Hepatocyte (in vitro differentiated cells): Measurements from ENCODE around the gene LDB3. TPM values are rescaled to one million over a fixed set of nuclear protein-coding genes. Genes with fewer than 3 reads are reported as not detected.

Source experiments
- DNase-seq: peaks from one replicate; pipeline ENCODE4 v3.0.0-alpha.2; 2016; ENCODE audit warnings: low spot score
- H2AFZ ChIP-seq: fragments of 200-600 bp; sonication (generic); 2 replicates; pipeline ENCODE4 v1.6.0; 2016; ENCODE audit warnings: antibody characterized with exemption, mild to moderate bottlenecking
- H3K27ac ChIP-seq: fragments of 200-600 bp; sonication (generic); 2 replicates; pipeline ENCODE4 v1.5.1; 2016; ENCODE audit warnings: mild to moderate bottlenecking
- H3K27me3 ChIP-seq: fragments of 200-600 bp; sonication (generic); 2 replicates; pipeline ENCODE4 v1.6.1; 2016
- H3K36me3 ChIP-seq: fragments of 200-600 bp; sonication (generic); replicated peaks from 2 replicates; pipeline ENCODE4 v1.5.1; 2016; ENCODE audit warnings: low read depth; ENCODE audit not compliant: insufficient read depth
- H3K4me1 ChIP-seq: fragments of 200-600 bp; sonication (generic); 2 replicates; pipeline ENCODE4 v1.5.1; 2016; ENCODE audit warnings: mild to moderate bottlenecking, moderate library complexity; ENCODE audit not compliant: insufficient read depth
- H3K4me2 ChIP-seq: fragments of 200-600 bp; sonication (generic); 2 replicates; pipeline ENCODE4 v1.6.0; 2016
- H3K4me3 ChIP-seq: fragments of 200-600 bp; sonication (generic); 2 replicates; pipeline ENCODE4 v1.5.1; 2016; ENCODE audit warnings: mild to moderate bottlenecking
- H3K79me2 ChIP-seq: fragments of 200-600 bp; sonication (generic); 2 replicates; pipeline ENCODE4 v1.6.0; 2017; ENCODE audit warnings: mild to moderate bottlenecking
- H3K9me2 ChIP-seq: fragments of 200-600 bp; sonication (generic); replicated peaks from 2 replicates; pipeline ENCODE4 v1.6.0; 2017; ENCODE audit warnings: mild to moderate bottlenecking; ENCODE audit not compliant: insufficient read depth
- H3K9me3 ChIP-seq: fragments of 200-600 bp; sonication (generic); 2 replicates; pipeline ENCODE4 v1.5.1; 2016; ENCODE audit warnings: low read depth, mild to moderate bottlenecking
- H4K20me1 ChIP-seq: fragments of 200-600 bp; sonication (generic); 2 replicates; pipeline ENCODE4 v1.6.0; 2016; ENCODE audit warnings: mild to moderate bottlenecking; ENCODE audit not compliant: insufficient read depth, poor library complexity, severe bottlenecking
- EZH2 ChIP-seq: fragments of 200-600 bp; sonication (generic); IDR thresholded peaks from 2 replicates; pipeline ENCODE4 v1.6.1; 2016; ENCODE audit warnings: antibody characterized with exemption, mild to moderate bottlenecking, borderline replicate concordance
- EZH2phosphoT487 ChIP-seq: fragments of 200-600 bp; sonication (generic); IDR thresholded peaks from one replicate; pipeline ENCODE4 v1.6.1; 2018; ENCODE audit warnings: antibody characterized with exemption, mild to moderate bottlenecking, low read depth, moderate library complexity; ENCODE audit not compliant: unreplicated experiment, severe bottlenecking
- WGBS: methylation state at CpG from one replicate; pipeline ENCODE4 v1.1.6; 2016; ENCODE audit warnings: low lambda C conversion rate; ENCODE audit errors: missing lambda C conversion rate; 5-methylcytosine and 5-hydroxymethylcytosine counted together
- polyA plus RNA-seq: library from polyadenylated mRNA; unstranded; fragments of >200 nt; fragmentation: Nextera tagmentation; extraction: Ambion mirVana; gene quantifications from 2 replicates; pipeline ENCODE4 v1.2.1, GENCODE V29; 2016
- total RNA-seq: library from RNA; depleted of rRNA; stranded (reverse); fragments of >200 nt; gene quantifications from 2 replicates; pipeline ENCODE4 v1.2.3, GENCODE V29; 2014
- TF ChIP-seq, protein P1 (sequence below): fragments of 200-600 bp; sonication (generic); IDR thresholded peaks from 2 replicates; pipeline ENCODE4 v1.5.1; 2016; ENCODE audit warnings: antibody characterized with exemption, mild to moderate bottlenecking; ENCODE audit not compliant: poor library complexity

LDB3 gene
- total and polyA plus RNA-seq, 2 experiments from 2014 or later: 0.31 TPM; not detected in 1

- TF ChIP-seq EZH2: no peak
- no peak for TF ChIP-seq EZH2phosphoT487
- TF ChIP-seq, protein P1, sequence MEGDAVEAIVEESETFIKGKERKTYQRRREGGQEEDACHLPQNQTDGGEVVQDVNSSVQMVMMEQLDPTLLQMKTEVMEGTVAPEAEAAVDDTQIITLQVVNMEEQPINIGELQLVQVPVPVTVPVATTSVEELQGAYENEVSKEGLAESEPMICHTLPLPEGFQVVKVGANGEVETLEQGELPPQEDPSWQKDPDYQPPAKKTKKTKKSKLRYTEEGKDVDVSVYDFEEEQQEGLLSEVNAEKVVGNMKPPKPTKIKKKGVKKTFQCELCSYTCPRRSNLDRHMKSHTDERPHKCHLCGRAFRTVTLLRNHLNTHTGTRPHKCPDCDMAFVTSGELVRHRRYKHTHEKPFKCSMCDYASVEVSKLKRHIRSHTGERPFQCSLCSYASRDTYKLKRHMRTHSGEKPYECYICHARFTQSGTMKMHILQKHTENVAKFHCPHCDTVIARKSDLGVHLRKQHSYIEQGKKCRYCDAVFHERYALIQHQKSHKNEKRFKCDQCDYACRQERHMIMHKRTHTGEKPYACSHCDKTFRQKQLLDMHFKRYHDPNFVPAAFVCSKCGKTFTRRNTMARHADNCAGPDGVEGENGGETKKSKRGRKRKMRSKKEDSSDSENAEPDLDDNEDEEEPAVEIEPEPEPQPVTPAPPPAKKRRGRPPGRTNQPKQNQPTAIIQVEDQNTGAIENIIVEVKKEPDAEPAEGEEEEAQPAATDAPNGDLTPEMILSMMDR: no peak
- H3K9me3 ChIP-seq: no peaks in the 10 kb centered on the region
- no peak overlapping the region for H2AFZ ChIP-seq
- no peaks in the 10 kb centered on the region for H3K36me3 ChIP-seq
- peaks cover 39% of the 10 kb centered on the region for H3K79me2 ChIP-seq
- H3K4me3 ChIP-seq: no peak overlapping the region
- WGBS: 85% methylated on average over 12 of the region's 12 CpGs
- H3K9me2 ChIP-seq: no peaks in the 10 kb centered on the region
- H3K4me2 ChIP-seq: no peak overlapping the region
- no peaks in the 10 kb centered on the region for H3K27me3 ChIP-seq
- peak overlapping the region; percentile 100 for H3K27ac ChIP-seq
- DNase-seq: peak; percentile 22
- peaks cover 3% of the 10 kb centered on the region for H4K20me1 ChIP-seq
- peaks cover 19% of the 10 kb centered on the region for H3K4me1 ChIP-seq
Observed at GRCh38 chr10:86753638-86754434, 85.5 kb downstream of the LDB3 start.

DNA sequence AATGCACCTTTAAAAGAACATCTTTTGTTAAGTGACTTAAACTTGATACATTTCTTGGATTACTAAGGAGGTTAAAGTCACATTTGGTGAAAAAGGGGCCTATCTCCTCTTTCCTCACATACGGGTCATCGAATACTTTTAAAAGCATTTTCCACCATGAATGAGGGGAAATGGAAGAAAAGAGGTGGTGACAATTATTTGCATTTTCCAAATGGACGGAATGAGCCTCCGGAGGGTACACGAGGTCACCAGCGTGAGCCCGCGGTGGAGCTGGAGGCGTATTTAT is 87.1 kb downstream of the LDB3 start:
- Histone ChIP-seq H3K27ac (peak overlapping the region; percentile 100), H3K4me3 (peak overlapping the region; percentile 75), H3K9me2 (no peaks in the 10 kb centered on the region), H3K27me3 (no peaks in the 10 kb centered on the region), H3K4me1 (peaks cover 26% of the 10 kb centered on the region), H4K20me1 (peaks cover 17% of the 10 kb centered on the region), H3K36me3 (no peaks in the 10 kb centered on the region), H2AFZ (peak overlapping the region; percentile 66), H3K4me2 (peak overlapping the region; percentile 77), H3K9me3 (no peaks in the 10 kb centered on the region), H3K79me2 (peaks cover 55% of the 10 kb centered on the region)
- TF ChIP-seq EZH2phosphoT487 (no peak), EZH2 (no peak)
- TF ChIP-seq, protein P1: no peak
- DNase-seq: no peak
- WGBS: 1% methylated on average over 9 of the region's 9 CpGs

DNA sequence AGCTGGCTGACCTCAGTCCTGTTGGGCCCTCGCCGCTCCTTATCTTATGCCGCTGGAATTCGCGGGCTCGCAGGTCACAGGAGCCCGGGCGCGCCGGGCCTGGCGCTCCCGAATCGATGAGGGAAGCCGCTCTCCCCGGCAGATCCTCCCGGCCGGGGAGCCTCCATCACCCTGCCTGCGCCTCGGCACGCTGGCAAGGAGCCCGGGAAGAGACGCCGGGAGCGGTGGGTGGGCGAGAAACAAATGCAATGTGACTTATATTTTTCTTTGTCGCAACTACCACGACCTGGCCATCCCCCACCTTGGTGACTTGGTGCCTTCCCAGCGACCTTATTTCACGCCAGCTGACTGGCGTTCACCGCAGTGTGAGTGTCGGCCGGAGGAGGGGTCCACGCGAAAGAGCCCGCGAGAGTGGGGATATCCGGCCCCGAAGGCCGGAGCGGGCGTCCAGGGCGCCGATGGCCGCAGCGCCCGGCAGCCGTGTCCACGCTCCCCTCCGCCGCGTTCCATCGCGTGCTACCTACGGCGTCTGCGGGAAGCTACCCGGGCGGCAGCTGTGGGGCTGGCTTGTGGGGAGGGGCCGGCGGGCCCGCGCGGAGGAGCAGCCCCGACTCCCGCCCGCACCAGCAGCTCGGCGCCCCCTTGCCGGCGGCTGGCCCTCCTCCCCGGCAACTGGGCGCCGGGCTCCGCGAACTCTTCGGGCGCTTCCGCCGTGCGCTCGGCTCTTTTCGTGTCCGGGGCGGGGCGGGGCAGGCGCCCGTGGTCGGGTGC is 87.6 kb downstream of the LDB3 start:
- Histone ChIP-seq H3K4me1 (peaks cover 26% of the 10 kb centered on the region), H3K79me2 (peaks cover 60% of the 10 kb centered on the region)
- under 1% methylated on average over 58 of the region's 89 CpGs for WGBS

More for the DNA sequence above, 87.6 kb downstream of the LDB3 start:
- Histone ChIP-seq H3K4me3 (peak overlapping the region; percentile 75), H4K20me1 (peaks cover 22% of the 10 kb centered on the region), H3K9me2 (no peaks in the 10 kb centered on the region), H3K36me3 (no peaks in the 10 kb centered on the region), H3K4me2 (peak overlapping the region; percentile 77), H3K9me3 (no peaks in the 10 kb centered on the region), H2AFZ (peak overlapping the region; percentile 66), H3K27ac (peak overlapping the region; percentile 100), H3K27me3 (no peaks in the 10 kb centered on the region)
- TF ChIP-seq EZH2phosphoT487 (no peak), EZH2 (no peak)
- TF ChIP-seq, protein P1: no peak
- DNase-seq: peak; percentile 98
